ENCODE results near the gene CCR7.

The CCR7 gene

GRCh38 chr17:40538019-40538935, 27.0 kb downstream of the CCR7 start:
- peak; percentile 57 for DNase-seq (ENCODE audit: low read depth)
- TF ChIP-seq, protein P1, sequence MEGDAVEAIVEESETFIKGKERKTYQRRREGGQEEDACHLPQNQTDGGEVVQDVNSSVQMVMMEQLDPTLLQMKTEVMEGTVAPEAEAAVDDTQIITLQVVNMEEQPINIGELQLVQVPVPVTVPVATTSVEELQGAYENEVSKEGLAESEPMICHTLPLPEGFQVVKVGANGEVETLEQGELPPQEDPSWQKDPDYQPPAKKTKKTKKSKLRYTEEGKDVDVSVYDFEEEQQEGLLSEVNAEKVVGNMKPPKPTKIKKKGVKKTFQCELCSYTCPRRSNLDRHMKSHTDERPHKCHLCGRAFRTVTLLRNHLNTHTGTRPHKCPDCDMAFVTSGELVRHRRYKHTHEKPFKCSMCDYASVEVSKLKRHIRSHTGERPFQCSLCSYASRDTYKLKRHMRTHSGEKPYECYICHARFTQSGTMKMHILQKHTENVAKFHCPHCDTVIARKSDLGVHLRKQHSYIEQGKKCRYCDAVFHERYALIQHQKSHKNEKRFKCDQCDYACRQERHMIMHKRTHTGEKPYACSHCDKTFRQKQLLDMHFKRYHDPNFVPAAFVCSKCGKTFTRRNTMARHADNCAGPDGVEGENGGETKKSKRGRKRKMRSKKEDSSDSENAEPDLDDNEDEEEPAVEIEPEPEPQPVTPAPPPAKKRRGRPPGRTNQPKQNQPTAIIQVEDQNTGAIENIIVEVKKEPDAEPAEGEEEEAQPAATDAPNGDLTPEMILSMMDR (conservative IDR thresholded peaks at IDR 0.05; ENCODE audit: control insufficient read depth, insufficient read depth, low read depth, low read length): no peak
- no peak overlapping the region for H3K4me3 ChIP-seq (ENCODE audit: control insufficient read depth, low read depth, low read length)

- DNase-seq (ENCODE audit: low read depth): peak; percentile 79
- no peak overlapping the region for H3K4me3 ChIP-seq (ENCODE audit: control insufficient read depth, low read depth, low read length)
- TF ChIP-seq, protein P1 (conservative IDR thresholded peaks at IDR 0.05; ENCODE audit: control insufficient read depth, insufficient read depth, low read depth, low read length): no peak
Observed at GRCh38 chr17:40536295-40537171, 28.7 kb downstream of the CCR7 start.

DNA sequence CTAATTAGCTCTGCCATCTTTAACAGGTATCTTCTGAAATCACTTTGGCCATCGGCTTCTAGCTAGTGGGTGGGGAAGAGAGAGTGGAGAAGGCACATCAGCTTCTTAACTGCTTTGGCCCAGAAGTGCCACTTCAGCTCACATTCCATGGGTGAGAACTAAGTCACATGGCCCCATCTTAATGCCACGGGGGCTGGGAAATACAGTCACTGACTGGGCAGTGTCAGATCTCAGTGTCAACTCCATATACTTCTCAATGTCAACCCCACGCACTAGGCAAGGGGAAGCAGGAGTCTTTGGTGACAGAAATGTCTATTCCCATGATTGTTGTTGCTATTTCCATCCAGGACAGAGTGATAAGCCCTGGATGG, 29.4 kb downstream of the CCR7 start:
- H3K4me3 ChIP-seq (ENCODE audit: control insufficient read depth, low read depth, low read length): no peak overlapping the region
- TF ChIP-seq, protein P1 (conservative IDR thresholded peaks at IDR 0.05; ENCODE audit: control insufficient read depth, insufficient read depth, low read depth, low read length): no peak
- no peak for DNase-seq (ENCODE audit: low read depth)

DNA sequence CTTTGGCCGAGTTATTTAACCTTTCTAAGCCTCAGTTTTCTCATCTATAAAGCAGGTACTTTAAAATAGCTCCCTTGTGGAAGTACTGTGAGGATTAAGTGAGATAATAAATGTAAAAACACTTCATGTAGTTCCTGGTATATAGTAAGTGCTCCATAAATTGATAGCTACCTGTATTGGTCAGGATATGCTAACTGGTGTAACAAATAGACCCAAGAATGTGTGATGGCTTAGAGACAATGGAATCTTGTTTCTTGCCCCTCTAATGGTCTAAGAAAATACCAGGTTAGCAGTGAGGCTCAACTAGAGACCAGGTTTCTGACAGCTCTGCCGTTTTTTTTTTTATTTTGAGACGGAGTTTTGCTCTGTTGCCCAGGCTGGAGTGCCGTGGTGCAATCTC, 29.8 kb downstream of the CCR7 start:
- DNase-seq (ENCODE audit: low read depth): no peak
- no peak overlapping the region for H3K4me3 ChIP-seq (ENCODE audit: control insufficient read depth, low read depth, low read length)
- TF ChIP-seq, protein P1 (conservative IDR thresholded peaks at IDR 0.05; ENCODE audit: control insufficient read depth, insufficient read depth, low read depth, low read length): no peak

DNA sequence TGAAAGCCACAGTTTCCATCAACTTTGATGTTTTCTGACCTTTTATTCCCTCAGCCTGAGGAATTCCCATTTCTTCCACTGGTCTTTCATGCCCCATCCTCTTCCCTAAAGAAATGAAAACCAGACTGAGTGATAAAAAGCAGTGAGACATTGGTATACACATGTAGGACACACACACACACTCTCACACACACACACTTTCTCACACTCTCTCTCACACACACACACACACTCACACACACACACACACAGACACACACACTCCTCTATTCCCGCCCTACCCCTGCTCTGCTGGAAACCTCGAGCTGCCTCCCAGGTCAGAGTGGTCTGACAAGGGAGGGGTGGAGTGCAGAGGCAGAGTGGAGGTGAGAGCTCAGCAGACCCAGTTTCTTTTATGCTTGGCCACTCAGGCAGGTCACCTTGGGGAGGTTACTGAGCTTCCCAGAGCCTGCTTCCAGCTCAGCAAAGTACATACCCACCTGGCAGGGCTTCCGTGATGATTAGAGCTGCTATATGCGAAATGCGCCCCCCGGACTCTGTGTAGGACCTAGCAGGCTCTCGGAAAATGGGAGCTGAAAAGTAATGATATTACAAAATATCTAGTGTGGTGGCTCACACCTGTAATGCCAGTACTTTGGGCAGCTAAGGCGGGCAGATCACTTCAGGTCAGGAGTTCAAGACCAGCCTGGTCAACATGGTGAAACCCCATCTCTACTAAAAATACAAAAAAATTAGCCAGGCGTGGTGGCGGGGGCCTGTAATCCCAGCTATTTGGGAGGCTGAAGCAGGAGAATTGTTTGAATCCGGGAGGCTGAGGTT, 30.7 kb downstream of the CCR7 start:
- DNase-seq (ENCODE audit: low read depth): peak; percentile 40
- H3K4me3 ChIP-seq (ENCODE audit: control insufficient read depth, low read depth, low read length): no peak overlapping the region
- TF ChIP-seq, protein P1 (conservative IDR thresholded peaks at IDR 0.05; ENCODE audit: control insufficient read depth, insufficient read depth, low read depth, low read length): no peak

GRCh38 chr17:40533896-40534295, 31.4 kb downstream of the CCR7 start:
- TF ChIP-seq, protein P1 (conservative IDR thresholded peaks at IDR 0.05; ENCODE audit: control insufficient read depth, insufficient read depth, low read depth, low read length): no peak
- peak; percentile 44 for DNase-seq (ENCODE audit: low read depth)
- H3K4me3 ChIP-seq (ENCODE audit: control insufficient read depth, low read depth, low read length): no peak overlapping the region
